ENCODE results near the gene KCNAB1.

KCNAB1 gene

DNA sequence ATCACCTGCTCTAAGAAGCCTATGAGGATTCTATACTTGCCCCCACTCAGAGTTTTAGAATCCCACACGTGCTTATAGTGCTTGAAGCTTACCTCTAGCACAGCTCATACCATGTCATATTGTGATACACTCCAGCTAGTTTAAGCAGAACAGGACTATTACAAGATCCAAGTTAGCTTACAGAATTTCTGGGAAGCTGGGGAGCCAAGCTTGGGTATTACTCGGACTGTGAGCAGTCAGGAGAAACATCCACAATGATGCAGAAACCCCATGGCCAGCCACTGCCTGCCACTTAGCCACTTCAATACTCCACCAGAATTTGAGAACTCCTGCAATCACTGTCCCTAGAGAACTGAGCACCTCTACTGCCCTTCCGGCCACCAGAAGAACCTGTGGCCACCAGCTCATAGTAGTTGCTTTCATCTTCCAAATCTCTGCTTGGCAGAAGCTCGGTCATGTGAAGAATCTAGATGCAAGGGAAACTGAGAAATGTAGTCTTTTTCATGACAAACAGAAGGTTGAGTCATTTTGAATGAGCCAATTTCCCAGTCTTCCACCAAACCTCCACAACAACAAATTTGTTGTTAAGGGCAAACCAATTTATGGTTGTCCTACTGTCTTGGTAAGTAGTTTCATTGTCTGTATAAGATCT lies 462.3 kb downstream of the KCNAB1 start:
- DNase-seq = no peak

DNA sequence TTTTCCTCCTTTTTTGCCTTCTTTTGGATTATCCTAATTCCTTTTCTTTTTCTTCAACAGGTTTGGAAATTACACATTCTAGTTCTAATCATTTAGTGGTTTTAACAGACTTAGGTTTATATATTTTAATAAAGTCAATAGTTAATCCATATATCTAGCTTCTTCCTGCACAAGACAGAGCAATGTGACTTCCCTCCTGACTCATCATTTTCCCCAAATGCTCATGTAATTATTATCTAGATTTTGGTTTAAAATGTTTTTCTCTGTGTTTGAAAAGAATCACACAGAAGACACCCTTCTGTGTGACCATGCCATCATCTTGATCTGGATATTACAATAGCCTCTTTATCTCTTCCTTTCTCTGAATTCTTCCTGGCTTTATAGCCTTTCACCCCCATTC lies 463.1 kb downstream of the KCNAB1 start:
- no peak for DNase-seq

DNA sequence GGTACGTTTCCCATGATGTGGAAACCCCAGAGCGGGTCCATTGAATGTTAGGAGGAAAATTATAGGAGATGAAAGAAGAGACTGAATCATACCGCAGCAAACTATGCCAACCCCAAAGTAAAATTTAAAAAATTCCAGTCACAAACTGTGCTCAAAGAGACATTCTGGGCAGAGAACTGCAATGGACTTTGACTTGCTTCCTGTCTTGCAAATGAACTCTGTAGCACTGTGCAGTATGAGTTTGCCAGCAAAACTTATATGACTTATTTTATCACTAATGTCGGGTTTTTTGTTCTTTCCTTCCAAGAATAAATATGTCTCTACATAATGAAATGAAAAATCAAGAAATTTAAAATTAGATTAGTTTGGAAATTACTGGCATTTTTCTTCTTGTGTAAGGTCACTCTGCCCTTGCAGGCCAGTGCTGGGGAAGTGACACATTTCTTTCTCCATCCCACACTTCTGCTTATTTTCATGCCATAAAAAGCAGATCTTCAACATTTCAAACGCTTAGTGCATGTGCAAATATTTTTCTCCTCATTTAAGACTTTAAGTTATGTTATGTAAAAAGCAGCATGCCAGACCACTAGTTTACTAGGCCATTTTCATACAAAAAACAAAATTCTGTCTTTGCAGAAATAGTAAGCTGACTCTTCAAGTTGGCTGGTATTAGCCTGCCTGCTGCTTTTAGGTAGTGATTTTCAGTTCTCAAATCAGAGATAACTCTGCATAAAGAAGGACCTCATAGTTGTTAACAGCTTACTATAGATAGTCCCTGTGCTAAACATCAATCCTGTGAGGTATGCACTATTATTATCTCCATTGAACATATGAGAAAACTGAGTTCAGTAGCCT lies 466.8 kb downstream of the KCNAB1 start:
- DNase-seq = no peak

DNA sequence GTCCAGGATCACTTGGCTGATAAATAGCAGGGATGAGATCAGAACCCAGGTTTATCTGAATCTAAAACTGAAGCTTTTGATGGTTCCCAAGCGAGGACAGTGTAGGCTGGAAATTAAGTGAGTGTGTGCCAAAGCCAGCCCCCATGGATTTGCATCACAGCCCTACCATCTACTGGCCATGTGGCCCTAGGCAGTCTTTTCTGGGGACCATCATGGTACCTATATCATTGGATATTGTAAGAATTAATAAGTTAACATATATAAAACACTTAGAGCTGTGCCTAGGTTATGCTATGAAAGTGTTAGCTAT lies 467.3 kb downstream of the KCNAB1 start:
- DNase-seq = no peak

All from SHP77 (cell line).